ENCODE results near the gene EHD2. TPM values are rescaled to one million over a fixed set of nuclear protein-coding genes. Genes with fewer than 3 reads are reported as not detected.

The EHD2 gene
- total and polyA plus RNA-seq, 7 experiments from 2014 or later = 0.15 to 0.37 (median 0.19) TPM; not detected in 4

GRCh38 chr19:47679922-47680857, 33.0 kb upstream of the EHD2 start:
- Mint-ChIP-seq H3K4me3 (no peak overlapping the region), H3K27me3 (no peaks in the 10 kb centered on the region), H3K9me3 (no peaks in the 10 kb centered on the region), H3K27ac (no peak overlapping the region), H3K36me3 (peaks cover 4 to 29% (median 8%) of the 10 kb centered on the region in 5 donors), H3K4me1 (peaks cover 0 to 7% (median 6%) of the 10 kb centered on the region in 7 donors)
- Histone ChIP-seq H3K27ac (ENCODE audit: low read depth, low read length) (no peak overlapping the region), H3K4me1 (ENCODE audit: control insufficient read depth in 2 of 2, insufficient read depth in 2 of 2, low read length in 2 of 2) (no peaks in the 10 kb centered on the region), H3K36me3 (ENCODE audit: control insufficient read depth in 2 of 3, insufficient read depth in 3 of 3, low read length in 3 of 3) (peaks cover 0 to 49% (median 0%) of the 10 kb centered on the region in 3 experiments), H3K9me3 (ENCODE audit: control insufficient read depth in 2 of 3, low read length in 3 of 3) (no peaks in the 10 kb centered on the region), H3K4me3 (ENCODE audit: low read length) (no peak overlapping the region), H3K27me3 (ENCODE audit: control insufficient read depth in 2 of 2, insufficient read depth in 2 of 2, low read length in 2 of 2) (no peaks in the 10 kb centered on the region)
- ATAC-seq (no peak), DNase-seq (no peak)
- ChIA-PET CTCF (no interaction called here), POLR2A (no interaction called here)
- intact Hi-C loops (cut with micrococcal nuclease) = no loop called here

GRCh38 chr19:47680858-47681332, 32.3 kb upstream of the EHD2 start:
- no peak overlapping the region for H3K4me3 ChIP-seq (ENCODE audit: low read length)
- ChIA-PET POLR2A (no interaction called here), CTCF (no interaction called here)
- H3K27me3 ChIP-seq (ENCODE audit: control insufficient read depth in 2 of 2, insufficient read depth in 2 of 2, low read length in 2 of 2) = no peaks in the 10 kb centered on the region
- H3K4me3 Mint-ChIP-seq = no peak overlapping the region
- no peak for ATAC-seq
- H3K27me3 Mint-ChIP-seq = no peaks in the 10 kb centered on the region
- peaks cover 0 to 48% (median 0%) of the 10 kb centered on the region in 3 experiments for H3K36me3 ChIP-seq (ENCODE audit: control insufficient read depth in 2 of 3, insufficient read depth in 3 of 3, low read length in 3 of 3)
- no peaks in the 10 kb centered on the region for H3K9me3 Mint-ChIP-seq
- peak overlapping the region in 1 of 9 donors; percentile 68 for H3K27ac Mint-ChIP-seq
- peaks cover 0 to 7% (median 6%) of the 10 kb centered on the region in 7 donors for H3K4me1 Mint-ChIP-seq
- intact Hi-C loops (cut with micrococcal nuclease) = no loop called here
- DNase-seq = no peak
- no peaks in the 10 kb centered on the region for H3K9me3 ChIP-seq (ENCODE audit: control insufficient read depth in 2 of 3, low read length in 3 of 3)
- H3K27ac ChIP-seq (ENCODE audit: low read depth, low read length) = no peak overlapping the region
- peaks cover 4 to 28% (median 11%) of the 10 kb centered on the region in 5 donors for H3K36me3 Mint-ChIP-seq
- no peaks in the 10 kb centered on the region for H3K4me1 ChIP-seq (ENCODE audit: control insufficient read depth in 2 of 2, insufficient read depth in 2 of 2, low read length in 2 of 2)

GRCh38 chr19:47681388-47681787, 31.8 kb upstream of the EHD2 start:
- Mint-ChIP-seq H3K27ac (peak overlapping the region in 1 of 9 donors; percentile 68), H3K9me3 (no peaks in the 10 kb centered on the region), H3K4me3 (peak overlapping the region in 1 of 10 donors; percentile 52), H3K4me1 (peaks cover 0 to 7% (median 6%) of the 10 kb centered on the region in 7 donors), H3K27me3 (no peaks in the 10 kb centered on the region), H3K36me3 (peaks cover 4 to 28% (median 11%) of the 10 kb centered on the region in 5 donors)
- H3K4me1 ChIP-seq (ENCODE audit: control insufficient read depth in 2 of 2, insufficient read depth in 2 of 2, low read length in 2 of 2) = no peaks in the 10 kb centered on the region
- intact Hi-C loops (cut with micrococcal nuclease) = no loop called here
- H3K4me3 ChIP-seq (ENCODE audit: low read length) = no peak overlapping the region
- peaks cover 0 to 44% (median 0%) of the 10 kb centered on the region in 3 experiments for H3K36me3 ChIP-seq (ENCODE audit: control insufficient read depth in 2 of 3, insufficient read depth in 3 of 3, low read length in 3 of 3)
- CTCF ChIA-PET = no interaction called here
- no peak for ATAC-seq
- H3K9me3 ChIP-seq (ENCODE audit: control insufficient read depth in 2 of 3, low read length in 3 of 3) = no peaks in the 10 kb centered on the region
- DNase-seq = no peak
- no peak overlapping the region for H3K27ac ChIP-seq (ENCODE audit: low read depth, low read length)
- H3K27me3 ChIP-seq (ENCODE audit: control insufficient read depth in 2 of 2, insufficient read depth in 2 of 2, low read length in 2 of 2) = no peaks in the 10 kb centered on the region
- POLR2A ChIA-PET = no interaction called here

- Histone ChIP-seq H3K27ac (ENCODE audit: low read depth, low read length) (no peak overlapping the region), H3K27me3 (ENCODE audit: control insufficient read depth in 2 of 2, insufficient read depth in 2 of 2, low read length in 2 of 2) (no peaks in the 10 kb centered on the region), H3K4me3 (ENCODE audit: low read length) (no peak overlapping the region), H3K36me3 (ENCODE audit: control insufficient read depth in 2 of 3, insufficient read depth in 3 of 3, low read length in 3 of 3) (peaks cover 0 to 41% (median 0%) of the 10 kb centered on the region in 3 experiments), H3K9me3 (ENCODE audit: control insufficient read depth in 2 of 3, low read length in 3 of 3) (no peaks in the 10 kb centered on the region), H3K4me1 (ENCODE audit: control insufficient read depth in 2 of 2, insufficient read depth in 2 of 2, low read length in 2 of 2) (no peaks in the 10 kb centered on the region)
- Mint-ChIP-seq H3K27ac (peak overlapping the region in 1 of 9 donors; percentile 77), H3K4me1 (peaks cover 0 to 7% (median 5%) of the 10 kb centered on the region in 7 donors), H3K27me3 (no peaks in the 10 kb centered on the region), H3K9me3 (no peaks in the 10 kb centered on the region), H3K4me3 (no peak overlapping the region), H3K36me3 (peaks cover 0 to 27% (median 9%) of the 10 kb centered on the region in 5 donors)
- intact Hi-C loops (cut with micrococcal nuclease) = no loop called here
- ChIA-PET CTCF (no interaction called here), POLR2A (no interaction called here)
- ATAC-seq (no peak), DNase-seq (no peak)
These were observed 31.3 kb upstream of the EHD2 start for GRCh38 chr19:47681936-47682335.

GRCh38 chr19:47682939-47683338, 30.3 kb upstream of the EHD2 start:
- ChIA-PET POLR2A (no interaction called here), CTCF (no interaction called here)
- H3K9me3 ChIP-seq (ENCODE audit: control insufficient read depth in 2 of 3, low read length in 3 of 3) = no peaks in the 10 kb centered on the region
- no peaks in the 10 kb centered on the region for H3K27me3 ChIP-seq (ENCODE audit: control insufficient read depth in 2 of 2, insufficient read depth in 2 of 2, low read length in 2 of 2)
- Mint-ChIP-seq H3K4me1 (peaks cover 0 to 7% (median 5%) of the 10 kb centered on the region in 7 donors), H3K27ac (peak overlapping the region in 2 of 9 donors; percentile 36 to 80), H3K4me3 (no peak overlapping the region), H3K27me3 (no peaks in the 10 kb centered on the region), H3K36me3 (peaks cover 0 to 25% (median 9%) of the 10 kb centered on the region in 5 donors), H3K9me3 (no peaks in the 10 kb centered on the region)
- intact Hi-C loops (cut with micrococcal nuclease) = no loop called here
- peaks cover 0 to 38% (median 0%) of the 10 kb centered on the region in 3 experiments for H3K36me3 ChIP-seq (ENCODE audit: control insufficient read depth in 2 of 3, insufficient read depth in 3 of 3, low read length in 3 of 3)
- no peaks in the 10 kb centered on the region for H3K4me1 ChIP-seq (ENCODE audit: control insufficient read depth in 2 of 2, insufficient read depth in 2 of 2, low read length in 2 of 2)
- H3K4me3 ChIP-seq (ENCODE audit: low read length) = no peak overlapping the region
- ATAC-seq (no peak), DNase-seq (no peak)
- no peak overlapping the region for H3K27ac ChIP-seq (ENCODE audit: low read depth, low read length)

GRCh38 chr19:47686679-47687450, 26.4 kb upstream of the EHD2 start:
- Mint-ChIP-seq H3K36me3 (peaks cover 0 to 30% (median 11%) of the 10 kb centered on the region in 5 donors), H3K9me3 (no peaks in the 10 kb centered on the region), H3K27ac (peak overlapping the region in 2 of 9 donors; percentile 9 to 43), H3K4me1 (peaks cover 0 to 7% (median 3%) of the 10 kb centered on the region in 7 donors), H3K27me3 (no peaks in the 10 kb centered on the region), H3K4me3 (no peak overlapping the region)
- H3K27me3 ChIP-seq (ENCODE audit: control insufficient read depth in 2 of 2, insufficient read depth in 2 of 2, low read length in 2 of 2) = no peaks in the 10 kb centered on the region
- H3K27ac ChIP-seq (ENCODE audit: low read depth, low read length) = no peak overlapping the region
- H3K4me1 ChIP-seq (ENCODE audit: control insufficient read depth in 2 of 2, insufficient read depth in 2 of 2, low read length in 2 of 2) = no peaks in the 10 kb centered on the region
- ChIA-PET CTCF (interaction anchor here (0.6 to 1.2 kb wide), 2 partner anchors 180 to 252 kb away, joined by 3 read pairs; no protein-coding TSS in a partner anchor), POLR2A (no interaction called here)
- DNase-seq (no peak), ATAC-seq (no peak)
- intact Hi-C loops (cut with micrococcal nuclease) = no loop called here
- no peaks in the 10 kb centered on the region for H3K9me3 ChIP-seq (ENCODE audit: control insufficient read depth in 2 of 3, low read length in 3 of 3)
- peaks cover 0 to 20% (median 0%) of the 10 kb centered on the region in 3 experiments for H3K36me3 ChIP-seq (ENCODE audit: control insufficient read depth in 2 of 3, insufficient read depth in 3 of 3, low read length in 3 of 3)
- no peak overlapping the region for H3K4me3 ChIP-seq (ENCODE audit: low read length)

All from naive thymus-derived CD4-positive, alpha-beta T cell (primary cell).